Left kidney (tissue), 8 donors: ENCODE results near the gene PRRG2. TPM values are rescaled to one million over a fixed set of nuclear protein-coding genes. Genes with fewer than 3 reads are reported as not detected.

ENCODE experiments used
- DNase-seq: peaks from one replicate; pipeline ENCODE4 v3.0.0-alpha.2; 2013
- long read RNA-seq, 8 donors: transcript quantifications; one replicate each; lab custom pipeline, GENCODE V29; 2026
- polyA plus RNA-seq: library from polyadenylated mRNA; unstranded; fragments of 120-200 nt; gene quantifications from one replicate; pipeline ENCODE4 v1.2.1, GENCODE V29; 2013; ENCODE audit not compliant: insufficient read length

The PRRG2 gene
- 7.3 TPM for polyA plus RNA-seq
- long read RNA-seq, donor 1, partial matches to known transcripts: 0 of 1 reads
- long read RNA-seq, donor 1, other reads (novel, unspliced or antisense): 0 of 1 reads
- long read RNA-seq, donor 2, partial matches to known transcripts: 0 of 2 reads
- long read RNA-seq, donor 2, other reads (novel, unspliced or antisense): 0 of 2 reads
- long read RNA-seq, donor 3, transcript PRRG2-201 (7 exons, 1,404 nt): major isoform, 6 of 6 reads
- long read RNA-seq, donor 3, partial matches to known transcripts: 0 of 6 reads
- long read RNA-seq, donor 3, other reads (novel, unspliced or antisense): 0 of 6 reads
- long read RNA-seq, donor 4: 0 reads
- long read RNA-seq, donor 5, transcript PRRG2-201 (7 exons, 1,404 nt): major isoform, 5 of 5 reads
- long read RNA-seq, donor 5, partial matches to known transcripts: 0 of 5 reads
- long read RNA-seq, donor 5, other reads (novel, unspliced or antisense): 0 of 5 reads
- long read RNA-seq, donor 6: 0 reads
- long read RNA-seq, donor 7, partial matches to known transcripts: 0 of 2 reads
- long read RNA-seq, donor 7, other reads (novel, unspliced or antisense): 0 of 2 reads
- long read RNA-seq, donor 8, partial matches to known transcripts: 0 of 1 reads
- long read RNA-seq, donor 8, other reads (novel, unspliced or antisense): 0 of 1 reads

- no peak for DNase-seq
These were observed at the start of gene PRRG2 for GRCh38 chr19:49581007-49581508. Gene PRRG2 (plus strand): TSS chr19:49581316. CDS start chr19:49583220, 1,904 bp downstream.

- peak; percentile 70 for DNase-seq
These were observed 47.3 kb upstream of the PRRG2 start for GRCh38 chr19:49533551-49534488.

DNA sequence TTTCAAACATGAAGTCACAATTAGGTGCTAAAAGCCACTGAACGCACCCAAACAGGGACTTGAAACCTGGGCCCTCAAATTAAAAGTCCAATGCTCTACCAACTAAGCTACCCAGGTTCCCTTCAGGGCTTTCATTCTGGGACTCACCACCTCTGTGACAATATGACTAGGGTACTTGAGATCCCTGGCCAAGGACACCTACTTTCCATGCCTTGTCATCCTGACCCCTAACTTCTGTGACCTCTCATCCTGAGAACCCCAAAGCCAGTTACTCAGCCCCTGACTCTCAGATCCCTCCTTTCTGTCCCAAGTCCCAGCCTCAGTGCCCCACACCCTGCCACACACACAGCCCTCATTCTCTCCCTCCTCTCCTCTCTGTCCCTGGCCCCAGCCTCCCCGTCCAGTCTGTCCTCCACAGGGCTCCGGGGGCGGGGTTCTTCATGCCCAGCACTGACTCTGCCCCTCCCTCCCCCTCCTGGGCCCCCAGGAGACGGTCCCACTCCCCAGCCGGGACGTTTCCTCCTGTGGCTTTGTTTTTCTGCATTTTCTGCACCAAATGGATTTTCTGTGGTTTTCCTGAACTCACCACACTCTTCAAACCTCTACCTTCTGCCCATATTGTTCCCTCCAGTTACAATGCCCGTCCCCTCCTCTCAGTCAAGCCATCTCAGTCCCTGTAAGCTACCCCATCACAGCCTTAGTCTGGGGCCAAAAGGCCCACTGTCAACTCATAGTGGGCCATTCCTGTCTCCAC lies 46.3 kb upstream of the PRRG2 start:
- DNase-seq: no peak

GRCh38 chr19:49536921-49537462 lies 44.1 kb upstream of the PRRG2 start:
- DNase-seq: no peak

- DNase-seq: no peak
These were observed 42.5 kb upstream of the PRRG2 start for GRCh38 chr19:49538643-49539042.

GRCh38 chr19:49539192-49539952 lies 41.7 kb upstream of the PRRG2 start:
- no peak for DNase-seq

DNA sequence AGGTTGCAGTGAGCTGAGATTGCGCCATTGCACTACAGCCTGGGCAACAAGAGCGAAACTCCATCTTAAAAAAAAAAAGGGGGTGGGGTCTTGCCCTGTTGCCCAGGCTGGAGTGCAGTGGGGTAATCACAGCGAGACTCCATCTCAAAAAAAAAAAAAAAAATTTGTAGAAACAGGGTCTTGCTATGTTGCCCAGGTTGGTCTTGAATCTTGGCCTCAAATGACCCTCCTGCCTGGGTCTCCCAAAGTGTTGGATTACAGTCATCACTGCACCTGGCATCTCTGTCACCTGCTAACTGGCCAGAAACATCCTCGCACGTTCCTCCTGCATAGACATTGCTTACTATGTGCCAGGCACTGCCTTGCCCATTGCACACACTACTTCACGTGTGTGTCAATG lies 39.2 kb upstream of the PRRG2 start:
- DNase-seq: no peak

DNA sequence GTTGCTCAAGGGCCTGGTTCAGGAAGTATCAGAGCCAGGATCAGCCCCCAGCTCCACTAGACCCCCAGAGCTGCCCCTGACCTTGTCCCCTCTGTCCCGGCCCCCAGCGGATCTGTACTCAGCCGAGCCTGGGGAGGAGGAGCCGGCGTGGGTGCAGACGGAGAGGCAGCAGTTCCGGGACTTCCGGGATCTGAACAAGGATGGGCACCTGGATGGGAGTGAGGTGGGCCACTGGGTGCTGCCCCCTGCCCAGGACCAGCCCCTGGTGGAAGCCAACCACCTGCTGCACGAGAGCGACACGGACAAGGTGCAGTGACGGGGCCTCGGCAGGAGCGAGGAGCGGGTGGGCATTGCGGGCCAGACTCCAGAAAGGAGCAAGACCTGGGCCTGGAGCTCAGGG lies 38.7 kb upstream of the PRRG2 start:
- no peak for DNase-seq

DNA sequence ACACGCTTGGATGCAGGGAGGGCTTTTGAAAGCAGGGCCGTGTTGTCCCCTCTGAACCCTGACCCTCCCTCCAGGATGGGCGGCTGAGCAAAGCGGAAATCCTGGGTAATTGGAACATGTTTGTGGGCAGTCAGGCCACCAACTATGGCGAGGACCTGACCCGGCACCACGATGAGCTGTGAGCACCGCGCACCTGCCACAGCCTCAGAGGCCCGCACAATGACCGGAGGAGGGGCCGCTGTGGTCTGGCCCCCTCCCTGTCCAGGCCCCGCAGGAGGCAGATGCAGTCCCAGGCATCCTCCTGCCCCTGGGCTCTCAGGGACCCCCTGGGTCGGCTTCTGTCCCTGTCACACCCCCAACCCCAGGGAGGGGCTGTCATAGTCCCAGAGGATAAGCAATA lies 38.1 kb upstream of the PRRG2 start:
- DNase-seq: no peak

- DNase-seq: no peak
These were observed 37.0 kb upstream of the PRRG2 start for GRCh38 chr19:49544154-49544553.

GRCh38 chr19:49546825-49547565 lies 34.1 kb upstream of the PRRG2 start:
- DNase-seq: peak; percentile 96

GRCh38 chr19:49549045-49549444 lies 32.1 kb upstream of the PRRG2 start:
- no peak for DNase-seq

GRCh38 chr19:49551531-49551930 lies 29.6 kb upstream of the PRRG2 start:
- DNase-seq: no peak

DNA sequence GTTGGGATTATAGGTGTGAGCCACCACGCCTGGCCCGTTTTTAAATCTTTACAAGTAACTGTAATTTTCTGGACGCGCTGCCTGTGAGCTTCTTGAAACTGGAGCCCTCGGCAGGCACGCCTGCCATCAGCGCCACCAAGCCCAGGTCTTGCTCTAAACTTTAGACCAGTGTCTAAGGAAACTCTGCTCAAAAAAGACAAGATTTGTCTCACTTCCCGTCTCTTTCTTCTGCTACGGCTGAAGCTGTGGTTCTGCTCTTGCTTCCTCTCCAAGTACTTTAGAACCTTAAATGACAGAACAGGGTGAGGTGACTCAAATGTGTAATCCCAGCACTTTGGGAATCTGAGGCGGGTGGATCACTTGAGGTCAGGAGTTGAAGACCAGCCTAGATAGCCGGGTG lies 28.4 kb upstream of the PRRG2 start:
- DNase-seq: no peak

GRCh38 chr19:49553451-49554271 lies 27.5 kb upstream of the PRRG2 start:
- DNase-seq: no peak

DNA sequence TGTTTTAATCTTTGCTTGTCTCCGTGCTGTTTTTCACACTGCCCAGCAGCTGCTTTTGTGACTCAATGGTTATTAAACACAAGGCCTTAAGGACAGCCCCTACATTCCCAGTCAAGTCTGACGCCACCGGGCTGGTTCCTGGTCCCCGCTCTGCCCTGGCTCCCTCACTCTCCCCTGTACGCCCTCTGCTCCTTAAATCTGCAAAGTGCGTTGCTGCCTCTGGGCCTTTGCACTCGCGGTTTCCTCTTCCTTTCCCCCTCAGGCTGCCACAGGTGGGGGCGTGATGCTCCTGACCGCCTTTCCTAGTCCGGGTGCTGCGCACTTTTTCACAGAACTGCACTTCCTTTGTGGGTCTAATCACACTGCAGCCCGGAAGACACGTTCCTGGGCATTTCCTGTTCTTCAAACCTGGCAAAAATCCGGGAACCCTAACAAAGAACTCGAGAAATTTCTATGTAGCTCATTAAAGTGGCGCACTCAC lies 26.4 kb upstream of the PRRG2 start:
- no peak for DNase-seq

DNA sequence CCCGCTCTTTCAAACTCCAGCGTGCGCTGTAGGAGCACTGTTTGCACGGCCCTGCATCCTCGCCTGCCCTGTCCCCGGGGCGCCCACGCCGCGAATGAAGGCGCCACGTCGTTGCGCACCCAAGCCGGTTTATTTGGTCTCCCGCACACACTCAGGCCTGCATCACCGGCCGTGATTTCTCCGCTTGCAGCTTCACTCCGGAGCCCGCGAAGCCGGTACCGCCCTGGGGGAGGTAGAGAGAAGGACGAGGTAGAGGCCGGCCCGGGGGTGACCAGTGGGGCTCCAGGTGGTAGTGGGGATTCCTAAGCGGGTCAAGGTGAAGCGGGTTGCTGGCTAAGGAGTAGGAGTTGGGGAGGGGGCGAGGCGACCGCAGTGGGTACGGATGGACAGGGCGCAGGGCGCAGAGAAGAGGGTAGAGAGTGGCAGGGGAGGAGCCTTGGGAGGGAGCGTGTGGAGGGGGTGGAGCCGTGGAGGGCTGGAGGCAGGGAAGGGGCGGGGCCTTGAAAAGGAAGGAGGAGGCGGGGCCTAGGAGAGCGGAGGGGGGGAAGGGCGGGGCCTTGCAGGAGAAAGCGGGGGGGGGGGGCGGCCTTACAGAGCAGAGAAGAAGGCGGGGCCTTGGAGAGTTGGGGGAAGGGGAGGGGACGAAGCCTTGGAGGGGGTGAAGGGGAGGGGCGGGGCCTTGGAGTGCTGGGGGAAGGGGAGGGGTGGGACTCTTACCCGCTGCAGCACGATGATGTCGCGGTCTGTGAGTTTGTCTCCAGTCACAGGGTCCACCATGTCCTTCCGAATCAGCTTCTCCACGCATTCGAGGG lies 25.3 kb upstream of the PRRG2 start:
- peak; percentile 37 for DNase-seq
